GM10266 (cell line): ENCODE data around the gene RBBP5.

Experiments
- DNase-seq: peaks from one replicate; pipeline ENCODE4 v3.0.0; 2012; ENCODE audit errors: extremely low spot score
- TF ChIP-seq, protein P1 (sequence below): IDR thresholded peaks from 2 replicates; pipeline ENCODE4 v1.5.1; 2012; ENCODE audit warnings: mild to moderate bottlenecking, low read depth; ENCODE audit not compliant: control insufficient read depth, insufficient read depth; ENCODE audit errors: missing control alignments

The RBBP5 gene

GRCh38 chr1:205048382-205048781 lies 73.4 kb downstream of the RBBP5 start:
- TF ChIP-seq, protein P1, sequence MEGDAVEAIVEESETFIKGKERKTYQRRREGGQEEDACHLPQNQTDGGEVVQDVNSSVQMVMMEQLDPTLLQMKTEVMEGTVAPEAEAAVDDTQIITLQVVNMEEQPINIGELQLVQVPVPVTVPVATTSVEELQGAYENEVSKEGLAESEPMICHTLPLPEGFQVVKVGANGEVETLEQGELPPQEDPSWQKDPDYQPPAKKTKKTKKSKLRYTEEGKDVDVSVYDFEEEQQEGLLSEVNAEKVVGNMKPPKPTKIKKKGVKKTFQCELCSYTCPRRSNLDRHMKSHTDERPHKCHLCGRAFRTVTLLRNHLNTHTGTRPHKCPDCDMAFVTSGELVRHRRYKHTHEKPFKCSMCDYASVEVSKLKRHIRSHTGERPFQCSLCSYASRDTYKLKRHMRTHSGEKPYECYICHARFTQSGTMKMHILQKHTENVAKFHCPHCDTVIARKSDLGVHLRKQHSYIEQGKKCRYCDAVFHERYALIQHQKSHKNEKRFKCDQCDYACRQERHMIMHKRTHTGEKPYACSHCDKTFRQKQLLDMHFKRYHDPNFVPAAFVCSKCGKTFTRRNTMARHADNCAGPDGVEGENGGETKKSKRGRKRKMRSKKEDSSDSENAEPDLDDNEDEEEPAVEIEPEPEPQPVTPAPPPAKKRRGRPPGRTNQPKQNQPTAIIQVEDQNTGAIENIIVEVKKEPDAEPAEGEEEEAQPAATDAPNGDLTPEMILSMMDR = no peak
- DNase-seq = no peak

DNA sequence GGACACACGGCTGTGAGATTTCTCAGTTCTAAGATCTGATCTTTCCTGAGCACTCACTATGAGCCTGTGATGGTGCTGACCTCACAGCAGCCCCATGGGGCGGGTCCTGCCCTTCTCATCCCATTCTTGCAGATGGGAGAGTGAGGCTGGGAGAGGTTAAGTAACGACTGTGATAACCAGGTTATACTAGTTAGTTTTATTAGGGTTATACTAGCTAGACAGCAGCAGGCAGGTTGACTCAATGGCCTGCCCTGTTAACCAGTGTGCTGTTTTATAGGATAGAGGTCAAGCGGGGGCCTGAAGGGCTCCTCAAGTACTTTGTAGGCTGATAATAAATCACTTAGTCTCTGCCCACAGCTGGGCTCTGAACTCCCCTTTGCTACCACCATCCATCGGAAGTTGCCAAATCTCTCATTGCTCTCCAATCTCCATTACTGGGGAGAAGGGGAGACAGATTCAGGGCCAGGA lies 74.0 kb downstream of the RBBP5 start:
- DNase-seq = no peak
- TF ChIP-seq, protein P1 = no peak

DNA sequence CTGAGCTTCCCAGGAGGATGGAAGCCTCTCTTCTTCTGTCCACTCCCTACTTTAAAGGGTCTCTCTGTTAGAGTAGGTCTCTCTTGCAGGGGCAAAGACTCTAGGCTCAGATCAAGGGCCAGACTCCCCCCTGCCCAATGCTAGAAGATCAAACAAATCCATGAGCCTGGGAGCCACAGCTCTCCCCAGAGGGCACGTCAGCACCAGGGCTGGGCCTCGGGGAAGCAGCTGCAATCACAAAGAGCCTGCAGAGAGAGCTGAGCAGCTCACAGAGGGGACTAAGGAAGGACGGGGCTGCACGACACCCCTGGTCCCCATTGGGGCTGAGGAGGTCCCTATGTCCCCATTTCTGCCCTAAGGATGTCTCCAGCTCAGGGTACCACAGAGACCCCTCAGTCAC lies 74.9 kb downstream of the RBBP5 start:
- TF ChIP-seq, protein P1 = no peak
- DNase-seq = no peak

GRCh38 chr1:205045146-205045545 lies 76.6 kb downstream of the RBBP5 start:
- no peak for DNase-seq
- TF ChIP-seq, protein P1 = no peak

DNA sequence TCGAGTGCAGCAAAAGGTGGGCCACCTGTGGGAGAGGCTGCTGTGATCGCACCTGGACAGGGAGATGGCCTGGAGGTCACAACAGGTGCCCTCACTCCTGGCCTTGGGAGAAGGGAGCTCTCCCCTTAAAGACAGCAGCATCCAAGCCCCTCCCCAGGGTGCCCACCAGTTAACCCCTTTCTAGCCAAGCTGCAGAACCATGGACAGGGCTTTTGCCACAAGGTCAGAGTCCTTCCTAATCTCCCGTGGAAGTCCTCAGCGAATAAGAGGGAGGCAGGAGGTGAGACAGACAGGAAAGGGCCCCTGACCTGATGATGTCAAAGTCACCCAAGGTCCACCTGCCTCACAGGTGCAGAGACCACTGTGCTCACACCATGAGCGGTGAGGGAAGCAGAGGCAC lies 77.0 kb downstream of the RBBP5 start:
- TF ChIP-seq, protein P1 = no peak
- no peak for DNase-seq

DNA sequence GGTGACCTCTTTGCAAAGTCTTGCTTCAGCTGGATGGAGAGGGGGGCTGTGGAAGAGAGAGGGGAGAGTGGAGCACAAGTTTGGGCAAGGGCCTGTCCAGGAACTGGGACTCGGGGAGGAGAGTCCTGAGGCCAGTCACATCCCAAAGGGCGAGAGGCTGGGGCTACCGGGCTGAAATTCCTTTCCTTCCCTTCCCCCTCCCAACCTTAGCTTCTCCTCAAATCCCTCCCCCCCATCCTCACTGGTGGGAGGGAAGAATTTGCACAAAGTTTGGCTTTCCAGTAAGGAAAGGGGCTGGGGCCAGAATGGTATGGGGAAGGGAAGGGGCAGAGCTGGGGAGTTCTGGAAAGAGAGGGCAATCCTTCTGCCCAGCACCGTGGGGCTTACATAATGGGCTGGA lies 77.9 kb downstream of the RBBP5 start:
- TF ChIP-seq, protein P1 = no peak
- no peak for DNase-seq

DNA sequence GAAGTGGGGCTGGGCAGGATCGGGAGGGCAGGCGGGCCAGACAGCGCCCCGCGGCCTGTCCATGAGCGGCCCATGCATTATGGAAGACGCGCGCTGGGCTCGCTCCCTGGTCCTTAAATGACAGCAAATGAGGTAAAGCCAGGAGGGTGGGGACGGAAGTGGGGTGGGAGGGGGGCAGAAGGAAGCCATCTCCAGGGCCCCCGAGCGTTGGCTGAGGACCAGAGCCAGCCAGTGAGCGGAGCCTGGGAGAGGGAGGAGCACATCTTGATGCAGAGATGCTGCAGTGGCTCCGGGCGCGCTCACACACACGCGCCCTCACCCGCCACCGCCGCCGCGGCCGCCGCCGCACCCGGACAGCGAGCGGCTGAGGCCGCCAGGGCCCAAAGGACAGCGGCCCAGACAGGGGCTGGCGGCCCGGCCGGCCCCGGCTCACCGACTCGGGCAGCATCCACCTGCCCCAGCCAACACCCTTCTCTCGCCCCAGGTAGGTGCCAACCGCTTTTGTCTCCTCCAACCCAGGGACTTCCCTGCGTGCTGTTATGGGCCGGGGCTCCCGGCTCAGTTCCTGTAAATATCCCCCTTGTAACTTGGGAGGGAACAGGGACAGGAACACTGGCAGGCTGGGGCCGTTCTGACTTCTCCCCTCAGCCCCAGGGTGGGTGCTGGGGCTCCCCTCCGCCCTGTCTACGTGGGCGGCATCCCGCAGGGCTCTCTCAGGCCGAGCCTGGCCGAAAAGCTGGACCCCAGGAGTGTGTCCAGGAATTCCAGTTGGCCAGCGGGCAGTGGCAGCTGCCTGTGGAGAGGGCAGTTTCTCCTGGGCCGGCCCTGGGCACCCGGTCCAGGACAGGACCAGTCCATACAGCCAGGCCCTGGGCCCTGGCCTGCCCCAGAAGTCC lies 78.6 kb downstream of the RBBP5 start, which contains the start of gene CNTN2:
Gene CNTN2, plus strand, starts transcription at position 302 of the 896 bp plus-strand sequence. CDS start 9,974 bp downstream, outside the sequence.
- DNase-seq = no peak
- TF ChIP-seq, protein P1 = no peak
